ENCODE measurements around the gene NAV1.

NAV1 gene

GRCh38 chr1:201554190-201554600, 15.3 kb downstream of the NAV1 start:
- FAIRE-seq (no peak), DNase-seq (ENCODE audit: insufficient read length, low spot score) (no peak)
- TF ChIP-seq POLR2A (IDR thresholded peaks at IDR 0.05; ENCODE audit: low read depth, low read length) = no peak

GRCh38 chr1:201554789-201555592, 16.1 kb downstream of the NAV1 start:
- TF ChIP-seq POLR2A (IDR thresholded peaks at IDR 0.05; ENCODE audit: low read depth, low read length) = no peak
- no peak for DNase-seq (ENCODE audit: insufficient read length, low spot score)
- no peak for FAIRE-seq

- TF ChIP-seq POLR2A (IDR thresholded peaks at IDR 0.05; ENCODE audit: low read depth, low read length) = no peak
- no peak for FAIRE-seq
- DNase-seq (ENCODE audit: insufficient read length, low spot score) = no peak
Measured at GRCh38 chr1:201555593-201555945, 16.6 kb downstream of the NAV1 start.

GRCh38 chr1:201556841-201557571, 18.1 kb downstream of the NAV1 start:
- TF ChIP-seq POLR2A (IDR thresholded peaks at IDR 0.05; ENCODE audit: low read depth, low read length) = no peak
- DNase-seq (ENCODE audit: insufficient read length, low spot score) = no peak
- no peak for FAIRE-seq

- no peak for TF ChIP-seq POLR2A (IDR thresholded peaks at IDR 0.05; ENCODE audit: low read depth, low read length)
- DNase-seq (ENCODE audit: insufficient read length, low spot score) (no peak), FAIRE-seq (no peak)
Measured at GRCh38 chr1:201557572-201557958, 18.6 kb downstream of the NAV1 start.

- FAIRE-seq (no peak), DNase-seq (ENCODE audit: insufficient read length, low spot score) (peak; percentile 68)
- no peak for TF ChIP-seq POLR2A (IDR thresholded peaks at IDR 0.05; ENCODE audit: low read depth, low read length)
Measured at GRCh38 chr1:201559679-201560162, 20.8 kb downstream of the NAV1 start.

GRCh38 chr1:201560328-201561194, 21.6 kb downstream of the NAV1 start:
- FAIRE-seq = no peak

GRCh38 chr1:201561195-201561564, 22.3 kb downstream of the NAV1 start:
- TF ChIP-seq POLR2A (IDR thresholded peaks at IDR 0.05; ENCODE audit: low read depth, low read length) = no peak
- DNase-seq (ENCODE audit: insufficient read length, low spot score) = no peak
- no peak for FAIRE-seq

More at GRCh38 chr1:201560328-201561194, 21.6 kb downstream of the NAV1 start:
- DNase-seq (ENCODE audit: insufficient read length, low spot score) = no peak
- TF ChIP-seq POLR2A (IDR thresholded peaks at IDR 0.05; ENCODE audit: low read depth, low read length) = no peak

- no peak for FAIRE-seq
- no peak for DNase-seq (ENCODE audit: insufficient read length, low spot score)
- no peak for TF ChIP-seq POLR2A (IDR thresholded peaks at IDR 0.05; ENCODE audit: low read depth, low read length)
Measured at GRCh38 chr1:201561601-201562000, 22.7 kb downstream of the NAV1 start.

- no peak for FAIRE-seq
Measured at GRCh38 chr1:201562257-201562656, 23.3 kb downstream of the NAV1 start.

GRCh38 chr1:201562659-201563405, 23.9 kb downstream of the NAV1 start:
- FAIRE-seq (no peak), DNase-seq (ENCODE audit: insufficient read length, low spot score) (peak; percentile 63)
- no peak for TF ChIP-seq POLR2A (IDR thresholded peaks at IDR 0.05; ENCODE audit: low read depth, low read length)

More at GRCh38 chr1:201562257-201562656, 23.3 kb downstream of the NAV1 start:
- peak; percentile 86 for DNase-seq (ENCODE audit: insufficient read length, low spot score)
- TF ChIP-seq POLR2A (IDR thresholded peaks at IDR 0.05; ENCODE audit: low read depth, low read length) = no peak

GRCh38 chr1:201563406-201563780, 24.5 kb downstream of the NAV1 start:
- FAIRE-seq (no peak), DNase-seq (ENCODE audit: insufficient read length, low spot score) (no peak)
- TF ChIP-seq POLR2A (IDR thresholded peaks at IDR 0.05; ENCODE audit: low read depth, low read length) = no peak

GRCh38 chr1:201563941-201564340, 25.0 kb downstream of the NAV1 start:
- no peak for FAIRE-seq
- DNase-seq (ENCODE audit: insufficient read length, low spot score) = no peak
- TF ChIP-seq POLR2A (IDR thresholded peaks at IDR 0.05; ENCODE audit: low read depth, low read length) = no peak

Measured in H54 (cell line).